ENCODE results near the gene CIC. TPM values are rescaled to one million over a fixed set of nuclear protein-coding genes. Genes with fewer than 3 reads are reported as not detected.

CIC gene
- total RNA-seq, 1 donor from 2014 or later: 93.4 TPM

DNA sequence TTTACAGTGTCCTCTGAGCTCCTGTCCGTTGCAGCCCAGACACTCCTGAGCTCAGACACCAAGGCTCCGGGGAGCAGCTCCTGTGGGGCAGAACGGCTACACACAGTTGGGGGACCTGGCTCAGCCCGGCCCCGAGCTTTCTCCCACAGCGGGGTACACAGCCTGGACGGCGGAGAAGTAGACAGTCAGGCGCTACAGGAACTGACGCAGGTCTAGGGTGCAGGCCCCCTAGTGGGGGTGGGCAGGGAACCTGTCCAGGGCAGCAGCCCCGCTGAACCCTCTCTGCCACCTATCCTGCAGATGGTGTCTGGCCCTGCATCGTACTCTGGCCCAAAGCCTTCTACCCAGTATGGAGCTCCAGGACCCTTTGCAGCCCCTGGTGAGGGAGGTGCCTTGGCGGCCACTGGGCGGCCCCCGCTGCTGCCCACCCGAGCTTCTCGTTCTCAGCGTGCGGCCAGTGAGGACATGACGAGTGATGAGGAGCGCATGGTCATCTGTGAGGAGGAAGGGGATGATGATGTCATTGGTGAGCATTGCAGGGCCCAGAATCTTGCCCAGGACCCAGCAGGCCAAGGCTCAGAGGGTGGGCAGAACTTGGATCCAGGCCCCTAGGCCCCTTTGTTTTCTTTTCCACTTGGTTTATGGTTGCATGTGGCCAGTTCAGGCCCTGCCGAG lies 20.0 kb downstream of the CIC start:
- DNase-seq (ENCODE audit: low spot score): no peak

DNA sequence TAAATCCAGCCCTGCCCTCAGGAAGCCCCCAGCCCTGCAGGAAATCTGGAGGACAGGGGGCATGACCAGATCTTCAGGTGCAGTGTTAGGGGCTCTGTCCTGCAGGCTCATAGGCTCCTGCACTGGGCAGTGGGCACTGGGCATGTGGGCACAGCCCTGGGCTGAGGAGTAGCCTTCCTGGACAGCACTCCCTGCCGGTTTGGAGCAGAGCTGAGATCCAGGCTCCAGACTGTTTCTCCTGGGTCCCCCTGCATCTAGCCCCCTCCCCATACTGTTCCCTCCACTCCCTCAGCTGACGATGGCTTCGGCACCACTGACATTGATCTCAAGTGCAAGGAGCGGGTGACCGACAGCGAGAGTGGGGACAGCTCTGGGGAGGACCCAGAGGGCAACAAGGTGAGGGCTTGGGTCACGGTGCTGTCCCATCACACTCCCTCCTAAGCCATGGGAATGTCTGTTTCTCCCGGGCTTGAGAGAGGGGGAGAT lies 20.5 kb downstream of the CIC start:
- DNase-seq (ENCODE audit: low spot score): no peak

DNA sequence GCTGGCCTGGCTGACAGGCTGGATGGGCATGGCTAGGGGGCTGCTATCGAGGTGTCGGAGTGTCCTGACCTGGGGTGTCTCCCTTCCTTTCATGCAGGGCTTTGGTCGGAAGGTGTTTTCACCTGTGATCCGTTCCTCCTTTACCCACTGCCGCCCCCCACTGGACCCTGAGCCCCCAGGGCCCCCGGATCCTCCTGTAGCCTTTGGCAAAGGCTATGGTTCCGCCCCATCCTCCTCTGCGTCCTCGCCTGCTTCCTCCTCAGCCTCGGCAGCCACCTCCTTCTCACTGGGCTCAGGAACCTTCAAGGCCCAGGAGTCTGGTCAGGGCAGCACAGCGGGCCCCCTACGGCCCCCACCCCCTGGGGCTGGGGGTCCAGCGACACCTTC lies 21.1 kb downstream of the CIC start:
- DNase-seq (ENCODE audit: low spot score): no peak

DNA sequence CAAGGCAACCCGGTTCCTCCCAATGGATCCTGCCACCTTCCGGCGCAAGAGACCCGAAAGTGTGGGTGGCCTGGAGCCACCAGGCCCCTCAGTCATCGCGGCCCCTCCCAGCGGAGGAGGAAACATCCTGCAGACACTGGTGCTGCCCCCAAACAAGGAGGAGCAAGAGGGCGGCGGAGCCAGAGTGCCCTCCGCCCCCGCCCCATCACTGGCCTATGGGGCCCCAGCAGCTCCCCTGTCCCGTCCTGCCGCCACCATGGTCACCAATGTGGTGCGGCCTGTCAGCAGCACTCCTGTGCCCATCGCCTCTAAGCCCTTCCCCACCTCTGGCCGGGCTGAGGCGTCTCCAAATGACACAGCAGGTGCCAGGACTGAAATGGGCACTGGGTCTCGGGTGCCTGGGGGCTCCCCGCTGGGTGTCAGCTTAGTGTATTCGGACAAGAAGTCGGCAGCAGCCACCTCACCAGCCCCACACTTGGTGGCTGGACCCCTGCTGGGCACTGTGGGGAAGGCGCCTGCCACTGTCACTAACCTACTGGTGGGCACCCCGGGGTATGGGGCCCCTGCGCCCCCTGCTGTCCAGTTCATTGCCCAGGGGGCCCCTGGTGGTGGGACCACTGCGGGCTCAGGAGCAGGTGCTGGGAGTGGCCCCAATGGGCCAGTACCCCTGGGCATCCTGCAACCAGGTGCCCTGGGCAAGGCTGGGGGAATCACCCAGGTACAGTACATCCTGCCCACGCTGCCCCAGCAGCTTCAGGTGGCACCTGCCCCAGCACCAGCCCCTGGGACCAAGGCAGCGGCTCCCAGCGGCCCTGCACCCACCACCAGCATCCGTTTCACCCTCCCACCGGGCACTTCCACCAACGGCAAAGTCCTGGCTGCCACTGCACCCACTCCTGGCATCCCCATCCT lies 21.7 kb downstream of the CIC start:
- no peak for DNase-seq (ENCODE audit: low spot score)

DNA sequence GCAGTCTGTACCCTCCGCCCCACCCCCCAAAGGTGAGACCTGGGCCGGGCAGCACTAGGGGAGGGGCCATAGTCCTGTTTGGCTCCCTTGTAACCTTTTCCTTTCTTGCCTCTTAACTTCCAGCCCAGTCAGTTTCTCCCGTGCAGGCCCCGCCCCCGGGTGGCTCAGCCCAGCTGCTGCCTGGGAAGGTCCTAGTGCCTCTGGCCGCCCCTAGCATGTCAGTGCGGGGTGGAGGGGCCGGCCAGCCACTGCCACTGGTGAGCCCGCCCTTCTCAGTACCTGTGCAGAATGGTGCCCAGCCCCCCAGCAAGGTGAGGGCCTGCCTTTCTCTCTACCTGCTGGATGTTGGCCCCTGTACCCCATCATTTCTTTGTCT lies 22.4 kb downstream of the CIC start:
- peak; percentile 60 for DNase-seq (ENCODE audit: low spot score)

DNA sequence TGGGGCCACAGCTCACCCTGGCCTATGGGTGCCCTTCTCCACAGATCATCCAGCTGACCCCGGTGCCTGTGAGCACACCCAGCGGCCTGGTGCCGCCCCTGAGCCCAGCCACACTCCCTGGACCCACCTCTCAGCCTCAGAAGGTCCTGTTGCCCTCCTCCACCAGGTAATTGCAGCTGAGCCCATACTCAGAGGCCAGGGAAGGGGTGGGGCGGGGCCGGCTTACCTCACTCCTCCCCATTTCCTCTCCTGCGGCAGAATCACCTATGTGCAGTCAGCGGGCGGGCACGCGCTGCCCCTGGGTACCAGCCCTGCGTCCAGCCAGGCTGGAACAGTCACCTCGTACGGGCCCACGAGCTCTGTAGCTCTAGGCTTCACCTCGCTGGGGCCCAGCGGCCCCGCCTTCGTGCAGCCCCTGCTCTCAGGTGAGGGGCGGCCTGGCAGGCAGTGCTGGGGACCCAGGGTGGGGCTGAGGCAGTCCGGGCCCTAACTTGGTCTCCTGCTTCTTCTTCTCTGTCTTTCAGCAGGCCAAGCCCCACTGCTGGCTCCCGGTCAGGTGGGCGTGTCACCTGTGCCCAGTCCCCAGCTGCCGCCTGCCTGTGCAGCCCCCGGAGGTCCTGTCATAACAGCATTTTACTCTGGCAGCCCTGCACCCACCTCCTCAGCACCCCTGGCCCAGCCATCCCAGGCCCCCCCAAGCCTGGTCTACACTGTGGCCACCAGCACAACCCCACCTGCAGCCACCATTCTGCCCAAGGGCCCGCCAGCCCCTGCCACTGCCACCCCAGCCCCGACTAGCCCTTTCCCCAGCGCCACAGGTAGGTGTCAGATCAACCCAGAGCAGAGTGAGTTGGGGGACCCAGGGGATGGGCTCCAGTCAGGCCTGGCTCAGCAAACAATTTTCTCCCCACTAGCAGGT lies 23.2 kb downstream of the CIC start:
- no peak for DNase-seq (ENCODE audit: low spot score)

DNA sequence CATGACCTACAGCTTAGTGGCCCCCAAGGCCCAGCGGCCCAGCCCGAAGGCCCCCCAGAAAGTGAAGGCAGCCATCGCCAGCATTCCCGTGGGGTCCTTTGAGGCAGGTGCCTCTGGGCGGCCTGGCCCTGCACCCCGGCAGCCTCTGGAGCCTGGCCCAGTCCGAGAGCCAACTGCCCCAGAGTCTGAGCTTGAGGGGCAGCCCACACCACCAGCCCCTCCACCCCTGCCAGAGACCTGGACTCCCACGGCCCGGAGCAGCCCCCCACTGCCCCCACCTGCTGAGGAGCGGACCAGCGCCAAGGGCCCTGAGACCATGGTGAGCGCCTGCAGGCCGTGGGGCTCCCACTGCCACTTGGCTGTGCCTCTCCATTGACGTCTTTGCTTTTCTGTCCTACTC lies 23.9 kb downstream of the CIC start:
- no peak for DNase-seq (ENCODE audit: low spot score)

DNA sequence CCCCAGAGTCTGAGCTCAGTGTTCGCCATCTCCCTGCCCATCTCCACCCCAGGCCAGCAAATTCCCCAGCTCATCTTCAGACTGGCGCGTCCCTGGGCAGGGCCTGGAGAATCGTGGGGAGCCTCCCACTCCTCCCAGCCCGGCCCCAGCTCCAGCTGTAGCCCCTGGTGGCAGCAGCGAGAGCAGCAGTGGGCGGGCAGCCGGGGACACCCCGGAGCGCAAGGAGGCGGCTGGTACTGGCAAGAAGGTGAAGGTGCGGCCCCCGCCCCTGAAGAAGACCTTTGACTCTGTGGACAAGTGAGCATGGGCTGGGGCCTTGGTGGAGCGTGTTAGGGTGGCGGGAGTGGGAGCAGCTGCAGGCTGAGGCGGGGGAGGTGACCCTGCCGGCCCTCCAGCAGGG lies 24.5 kb downstream of the CIC start:
- DNase-seq (ENCODE audit: low spot score): no peak

DNA sequence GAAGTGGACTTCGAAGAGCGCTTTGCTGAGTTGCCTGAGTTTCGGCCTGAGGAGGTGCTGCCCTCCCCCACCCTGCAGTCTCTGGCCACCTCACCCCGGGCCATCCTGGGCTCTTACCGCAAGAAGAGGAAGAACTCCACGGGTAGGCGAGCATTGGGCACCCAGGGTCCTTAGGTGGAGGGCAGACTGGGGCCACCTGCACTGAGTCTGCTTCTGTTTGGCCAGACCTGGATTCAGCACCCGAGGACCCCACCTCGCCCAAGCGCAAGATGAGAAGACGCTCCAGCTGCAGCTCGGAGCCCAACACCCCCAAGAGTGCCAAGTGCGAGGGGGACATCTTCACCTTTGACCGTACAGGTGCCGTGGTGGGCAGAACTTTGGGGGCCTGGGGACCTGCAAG lies 24.9 kb downstream of the CIC start:
- no peak for DNase-seq (ENCODE audit: low spot score)

DNA sequence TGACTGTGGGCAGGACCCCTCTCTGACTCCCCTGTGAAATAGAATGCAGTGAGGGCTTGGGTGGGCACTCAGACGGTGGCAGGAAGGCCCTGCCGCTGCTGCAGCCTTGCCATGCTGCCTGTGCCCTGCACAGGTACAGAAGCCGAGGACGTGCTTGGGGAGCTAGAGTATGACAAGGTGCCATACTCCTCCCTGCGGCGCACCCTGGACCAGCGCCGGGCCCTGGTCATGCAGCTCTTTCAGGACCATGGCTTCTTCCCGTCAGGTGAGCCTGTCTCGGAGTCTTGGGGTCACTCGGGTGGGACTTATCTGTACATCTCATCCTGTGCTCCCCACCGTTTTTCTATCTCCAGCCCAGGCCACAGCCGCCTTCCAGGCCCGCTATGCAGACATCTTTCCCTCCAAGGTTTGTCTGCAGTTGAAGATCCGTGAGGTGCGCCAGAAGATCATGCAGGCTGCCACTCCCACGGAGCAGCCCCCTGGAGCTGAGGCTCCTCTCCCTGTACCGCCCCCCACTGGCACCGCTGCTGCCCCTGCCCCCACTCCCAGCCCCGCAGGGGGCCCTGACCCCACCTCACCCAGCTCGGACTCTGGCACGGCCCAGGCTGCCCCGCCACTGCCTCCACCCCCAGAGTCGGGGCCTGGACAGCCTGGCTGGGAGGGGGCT lies 25.6 kb downstream of the CIC start:
- no peak for DNase-seq (ENCODE audit: low spot score)

DNA sequence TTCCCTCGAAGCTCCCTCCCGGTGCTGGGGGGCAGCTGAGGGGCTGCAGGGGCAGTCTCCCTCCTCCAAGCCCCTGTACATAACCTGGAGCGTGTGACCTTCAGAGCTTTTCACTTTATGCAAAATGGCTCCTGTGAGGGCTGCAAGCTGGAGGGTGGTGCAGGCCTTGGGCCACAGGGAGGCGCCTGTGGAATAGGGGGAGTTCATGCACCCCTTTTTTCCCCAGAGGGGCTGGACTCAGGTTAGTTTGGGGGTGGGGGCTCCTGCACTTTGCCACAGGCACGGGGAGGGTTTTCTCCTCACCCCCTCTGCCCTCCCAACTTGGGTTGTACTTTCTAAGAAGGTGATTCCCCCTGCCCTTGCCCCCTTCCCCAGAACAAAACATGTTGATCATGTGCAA lies 26.3 kb downstream of the CIC start:
- no peak for DNase-seq (ENCODE audit: low spot score)

DNA sequence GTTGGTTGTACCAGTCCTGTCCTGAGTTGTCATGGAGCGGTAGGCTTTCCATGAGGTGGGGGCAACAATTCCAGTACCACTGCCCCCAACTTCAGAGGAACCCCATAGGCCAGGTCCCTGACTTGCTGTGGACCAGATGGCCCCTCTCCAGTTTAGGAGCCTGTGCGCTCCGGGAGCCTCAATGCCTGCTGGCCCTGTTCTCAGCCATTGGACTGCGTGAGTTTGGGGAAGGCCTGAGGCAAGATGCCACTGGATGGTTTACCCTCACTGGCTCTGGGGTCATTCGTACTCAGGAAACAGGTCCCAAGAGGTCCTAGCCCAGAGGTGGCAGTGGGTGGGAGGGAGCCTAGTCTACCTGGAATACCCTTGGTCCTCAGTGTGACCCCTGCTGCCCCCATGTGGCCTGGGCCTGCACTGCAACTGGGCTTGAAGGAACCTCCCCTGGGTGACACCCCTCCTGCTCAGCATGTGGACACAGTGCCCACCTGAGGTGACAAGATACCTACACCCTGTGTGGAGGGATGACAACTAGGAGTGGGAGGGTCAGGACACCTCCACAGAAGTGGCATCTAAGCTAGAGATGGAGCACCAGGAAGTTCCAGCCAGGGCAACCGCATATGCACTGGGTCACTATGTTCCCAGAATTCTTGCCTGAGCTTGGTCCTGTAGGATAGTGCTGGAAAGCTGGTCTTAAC lies 26.9 kb downstream of the CIC start:
- peak; percentile 79 for DNase-seq (ENCODE audit: low spot score)

DNA sequence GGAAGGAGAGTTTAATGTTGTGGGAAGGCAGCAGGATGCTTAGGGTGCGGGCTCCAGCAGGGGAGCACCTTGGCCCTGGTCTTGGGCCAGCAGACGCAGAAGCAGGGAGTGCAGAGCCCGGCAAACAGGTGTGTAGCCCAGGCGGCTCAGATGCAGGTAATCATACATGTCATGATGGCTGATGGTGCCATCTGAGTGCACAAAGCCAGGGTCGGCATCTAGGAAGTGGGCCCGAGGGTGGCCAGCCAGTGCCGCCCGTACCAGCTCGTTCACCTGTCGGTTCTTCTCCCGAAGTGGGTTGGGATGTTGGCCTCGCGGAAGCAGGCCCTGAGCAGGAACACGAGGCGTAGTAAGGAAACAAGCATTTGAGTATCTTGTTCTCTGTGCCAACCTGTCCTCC lies 28.0 kb downstream of the CIC start:
- no peak for DNase-seq (ENCODE audit: low spot score)

DNA sequence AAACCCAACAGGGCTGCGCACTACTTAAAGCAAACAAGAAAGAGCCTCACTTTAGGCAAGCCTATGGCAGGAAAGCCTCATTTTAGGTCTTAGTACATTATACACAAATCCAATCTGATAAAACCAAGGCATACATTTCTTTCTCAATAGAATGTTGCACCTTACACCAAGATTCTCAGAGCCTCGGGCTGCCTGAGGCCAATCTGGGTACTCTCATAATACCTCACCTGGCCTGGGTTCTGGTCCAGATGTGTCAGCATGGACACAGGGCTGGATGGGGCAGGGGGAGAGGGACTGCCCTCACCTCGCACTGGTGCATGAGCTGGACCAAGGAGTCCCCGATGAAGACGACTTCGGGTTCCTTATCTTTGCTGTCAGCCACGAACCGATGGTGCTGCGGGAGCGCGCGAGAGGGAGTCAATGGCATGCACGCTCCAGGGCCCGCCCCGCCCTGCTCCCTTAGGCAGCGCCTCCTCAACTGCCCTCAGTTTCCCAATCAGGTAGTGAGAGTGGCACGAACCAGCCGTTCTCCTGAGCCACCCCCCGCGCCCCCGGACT lies 32.7 kb downstream of the CIC start, which contains the start of gene PRR19:
TSS of gene PRR19 (plus strand) at position 487 of the 558 bp plus-strand sequence. CDS start 7,453 bp downstream, outside the sequence.
- no peak for DNase-seq (ENCODE audit: low spot score)

DNA sequence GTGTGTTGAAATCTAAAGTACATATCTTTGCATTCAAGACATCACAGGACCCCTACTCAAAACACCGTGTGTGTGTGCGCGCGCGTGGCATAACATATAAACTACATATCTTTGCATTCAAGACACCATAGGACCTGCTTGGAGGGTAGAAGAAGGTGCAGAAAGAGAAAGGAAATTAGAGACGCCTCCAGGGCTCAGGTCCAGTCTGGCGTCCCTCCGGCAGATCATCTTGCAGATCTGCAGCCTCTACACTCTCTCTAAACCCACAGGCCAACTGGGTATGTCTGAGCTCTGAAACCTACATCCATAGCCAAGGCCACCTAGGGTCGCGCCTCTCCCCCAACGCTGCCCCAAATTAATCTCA lies 34.0 kb downstream of the CIC start:
- no peak for DNase-seq (ENCODE audit: low spot score)

DNA sequence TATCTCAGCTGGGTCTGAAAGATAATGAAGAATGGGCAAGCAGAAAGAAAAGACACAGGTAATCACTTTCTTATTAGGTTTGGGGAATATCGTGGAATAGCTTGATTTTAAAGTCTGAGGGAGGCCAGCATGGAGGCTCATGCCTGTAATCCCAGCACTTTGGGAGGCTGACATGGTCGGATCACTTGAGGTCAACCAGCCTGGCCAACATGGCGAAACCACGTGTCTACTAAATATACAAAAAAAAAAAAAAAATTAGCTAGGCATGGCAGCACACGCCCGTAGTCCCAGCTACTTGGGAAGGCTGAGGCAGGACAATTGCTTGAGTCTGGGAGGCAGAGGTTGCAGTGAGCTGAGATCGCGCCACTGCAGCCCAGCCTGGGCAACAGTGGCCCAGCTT lies 34.8 kb downstream of the CIC start:
- DNase-seq (ENCODE audit: low spot score): no peak

DNA sequence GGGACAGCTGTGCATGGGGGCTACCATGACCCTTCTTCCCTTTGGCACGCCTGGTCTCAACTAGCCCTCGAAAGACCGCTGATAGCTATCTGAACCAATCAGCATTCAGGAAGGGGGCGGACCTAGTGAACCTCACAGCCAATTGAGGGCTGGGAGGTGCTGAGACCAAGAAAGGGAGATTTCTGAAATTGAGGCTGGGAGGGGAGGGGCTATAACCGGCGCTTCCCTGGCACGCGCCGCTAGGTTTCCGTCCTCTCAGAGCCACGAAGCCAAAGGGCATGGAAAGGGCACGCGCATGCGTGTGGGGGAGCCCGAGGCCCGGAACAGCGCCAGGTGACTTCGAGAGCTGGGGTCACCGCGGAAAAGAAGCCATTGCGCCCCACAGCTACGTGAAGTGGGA lies 37.6 kb downstream of the CIC start:
- DNase-seq (ENCODE audit: low spot score): no peak

DNA sequence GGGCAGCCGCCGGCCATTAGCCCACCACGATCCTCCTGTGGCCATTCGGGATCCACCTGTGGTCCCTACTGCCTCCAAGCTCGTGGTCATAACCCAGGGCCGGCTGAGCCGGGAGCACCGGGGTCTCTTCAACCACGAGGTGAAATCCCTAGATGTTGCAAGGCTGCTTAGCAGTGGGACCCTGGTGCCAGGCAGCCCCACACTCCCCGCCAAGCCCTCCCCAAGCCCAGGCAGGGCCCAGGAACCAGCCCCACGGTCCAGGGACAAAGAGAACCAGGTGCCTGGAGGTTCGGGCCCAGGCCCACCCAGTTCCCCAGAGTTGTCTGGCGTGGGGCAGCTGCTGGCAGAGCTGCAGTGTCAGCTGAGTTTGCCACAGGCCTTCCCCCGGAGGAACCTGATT lies 40.6 kb downstream of the CIC start:
- no peak for DNase-seq (ENCODE audit: low spot score)

DNA sequence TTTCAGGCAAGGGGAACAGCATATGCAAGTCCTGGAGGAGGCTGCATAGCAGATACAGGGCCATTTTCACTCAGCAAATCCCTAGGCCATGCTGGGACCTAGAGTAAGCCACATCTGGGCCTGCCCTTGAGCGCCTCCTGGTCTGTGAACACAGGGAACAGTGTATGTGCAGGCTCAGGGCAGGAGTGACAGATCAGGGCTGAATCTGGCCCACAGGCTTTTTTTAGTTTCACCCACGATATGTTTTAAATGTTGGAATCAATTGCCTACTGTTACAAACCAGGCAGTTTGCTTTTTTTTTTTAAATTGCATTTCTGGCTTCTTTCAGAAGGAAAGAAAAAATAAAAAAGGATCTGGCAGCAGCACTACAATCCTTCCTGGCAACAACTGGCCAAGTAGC lies 42.6 kb downstream of the CIC start:
- no peak for DNase-seq (ENCODE audit: low spot score)

DNA sequence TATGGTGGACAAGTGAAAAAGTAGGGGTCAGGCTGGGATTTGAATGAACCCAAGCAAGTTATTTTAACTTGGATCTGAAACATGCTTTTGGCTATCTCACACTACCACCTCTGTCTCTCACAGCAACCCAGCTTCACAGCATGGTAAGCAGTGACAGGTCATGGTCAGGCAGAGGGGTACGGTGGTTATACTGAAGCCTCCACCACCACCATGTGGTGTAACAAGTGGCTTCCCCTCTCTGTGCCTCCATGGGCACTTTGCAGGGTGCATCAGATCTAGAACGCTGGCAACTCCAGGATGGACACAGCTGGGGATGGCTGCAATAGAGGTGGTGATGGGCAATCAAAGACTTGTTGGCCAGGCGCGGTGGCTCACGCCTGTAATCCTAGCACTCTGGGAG lies 43.3 kb downstream of the CIC start:
- no peak for DNase-seq (ENCODE audit: low spot score)

Measured in mucosa of gallbladder (tissue), 1 donor.